HG03097 (cell line): ENCODE measurements around the gene PCDHA12.
"Not testable (repeated sequence)": the region's sequence is repeated elsewhere in the genome, so short reads cannot be mapped to it uniquely, and the experiment has no call there.

Source experiments
- ATAC-seq: cut with Tn5 transposase; IDR thresholded peaks from one replicate; pipeline ENCODE4 v1.9.1; 2021; ENCODE audit not compliant: unreplicated experiment, low FRiP score

PCDHA12 gene

GRCh38 chr5:140875085-140876065 is at the start of gene PCDHA12:
Gene PCDHA12, plus strand, starts transcription at chr5:140875308. Its CDS starts 165 bp downstream, at chr5:140875473.
- no peak for ATAC-seq

DNA sequence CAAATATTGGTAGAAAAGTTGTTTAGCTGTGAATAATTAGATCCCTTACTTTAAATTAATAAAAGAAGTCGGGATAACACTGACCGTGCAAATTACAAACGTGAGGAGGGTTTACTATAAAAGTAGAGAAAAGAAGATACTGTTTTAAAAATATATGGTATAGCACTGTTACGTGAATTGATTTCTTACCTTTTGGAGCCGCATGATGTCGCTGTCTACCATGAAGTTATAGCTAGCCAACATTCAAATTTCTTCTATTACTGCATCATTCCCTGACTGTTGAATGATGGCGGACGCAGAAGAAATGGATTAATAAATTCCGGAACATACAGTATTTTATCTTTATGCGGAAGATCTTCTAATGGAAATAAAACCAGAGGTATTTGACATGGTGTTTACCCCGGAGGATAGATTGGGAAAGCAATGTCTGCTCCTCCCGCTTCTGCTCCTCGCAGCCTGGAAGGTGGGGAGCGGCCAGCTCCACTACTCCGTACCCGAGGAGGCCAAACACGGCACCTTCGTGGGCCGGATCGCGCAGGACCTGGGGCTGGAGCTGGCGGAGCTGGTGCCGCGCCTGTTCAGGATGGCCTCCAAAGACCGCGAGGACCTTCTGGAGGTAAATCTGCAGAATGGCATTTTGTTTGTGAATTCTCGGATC is 47.3 kb upstream of the PCDHA12 start, which contains the start of gene PCDHA6:
TSS of gene PCDHA6 (plus strand) at position 257 of the 658 bp plus-strand sequence. CDS start at position 389, 132 bp downstream.
- ATAC-seq = no peak

- no peak for ATAC-seq
Measured at GRCh38 chr5:140828362-140828737, 46.8 kb upstream of the PCDHA12 start.

DNA sequence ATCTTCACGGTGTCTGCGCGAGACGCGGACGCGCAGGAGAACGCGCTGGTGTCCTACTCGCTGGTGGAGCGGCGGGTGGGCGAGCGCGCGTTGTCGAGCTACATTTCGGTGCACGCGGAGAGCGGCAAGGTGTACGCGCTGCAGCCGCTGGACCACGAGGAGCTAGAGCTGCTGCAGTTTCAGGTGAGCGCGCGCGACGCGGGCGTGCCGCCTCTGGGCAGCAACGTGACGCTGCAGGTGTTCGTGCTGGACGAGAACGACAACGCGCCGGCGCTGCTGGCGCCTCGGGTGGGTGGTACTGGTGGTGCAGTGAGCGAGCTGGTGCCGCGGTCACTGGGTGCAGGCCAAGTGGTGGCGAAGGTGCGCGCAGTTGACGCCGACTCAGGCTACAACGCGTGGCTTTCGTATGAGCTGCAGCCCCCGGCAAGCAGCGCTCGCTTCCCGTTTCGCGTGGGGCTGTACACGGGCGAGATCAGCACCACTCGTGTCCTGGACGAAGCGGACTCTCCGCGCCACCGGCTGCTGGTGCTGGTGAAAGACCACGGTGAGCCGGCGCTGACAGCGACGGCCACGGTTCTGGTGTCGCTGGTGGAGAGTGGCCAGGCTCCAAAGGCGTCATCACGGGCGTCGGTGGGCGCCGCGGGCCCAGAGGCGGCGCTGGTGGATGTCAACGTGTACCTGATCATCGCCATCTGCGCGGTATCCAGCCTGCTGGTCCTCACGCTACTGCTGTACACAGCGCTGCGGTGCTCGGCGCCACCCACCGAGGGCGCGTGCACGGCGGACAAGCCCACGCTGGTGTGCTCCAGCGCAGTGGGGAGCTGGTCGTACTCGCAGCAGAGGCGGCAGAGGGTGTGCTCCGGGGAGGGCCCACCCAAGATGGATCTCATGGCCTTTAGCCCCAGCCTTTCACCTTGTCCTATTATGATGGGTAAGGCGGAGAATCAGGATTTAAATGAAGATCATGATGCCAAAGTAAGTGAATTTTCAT is 45.3 kb upstream of the PCDHA12 start:
- not testable (repeated sequence) for ATAC-seq

DNA sequence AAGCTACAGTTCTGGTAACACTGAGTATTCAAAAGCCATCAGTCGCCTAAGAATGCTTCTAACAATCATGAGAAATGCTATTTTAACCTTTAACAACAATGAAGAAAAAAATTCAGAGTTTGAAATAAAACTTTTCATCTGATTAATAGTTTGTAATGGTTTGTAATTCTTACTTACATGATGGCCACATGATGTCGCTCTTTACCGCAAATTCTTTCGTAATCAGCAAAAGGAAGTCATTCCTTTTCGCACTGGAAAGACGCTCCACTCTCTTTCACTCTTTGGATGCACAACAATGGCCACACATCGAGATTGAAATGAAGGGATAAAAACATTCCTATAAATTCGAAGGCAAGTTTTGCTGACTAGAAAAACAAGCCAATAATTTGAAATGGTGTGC is 41.1 kb upstream of the PCDHA12 start, which contains the start of gene PCDHA7:
TSS of gene PCDHA7 (plus strand) at position 277 of the 400 bp plus-strand sequence. CDS start at position 392, 115 bp downstream.
- ATAC-seq = no peak

DNA sequence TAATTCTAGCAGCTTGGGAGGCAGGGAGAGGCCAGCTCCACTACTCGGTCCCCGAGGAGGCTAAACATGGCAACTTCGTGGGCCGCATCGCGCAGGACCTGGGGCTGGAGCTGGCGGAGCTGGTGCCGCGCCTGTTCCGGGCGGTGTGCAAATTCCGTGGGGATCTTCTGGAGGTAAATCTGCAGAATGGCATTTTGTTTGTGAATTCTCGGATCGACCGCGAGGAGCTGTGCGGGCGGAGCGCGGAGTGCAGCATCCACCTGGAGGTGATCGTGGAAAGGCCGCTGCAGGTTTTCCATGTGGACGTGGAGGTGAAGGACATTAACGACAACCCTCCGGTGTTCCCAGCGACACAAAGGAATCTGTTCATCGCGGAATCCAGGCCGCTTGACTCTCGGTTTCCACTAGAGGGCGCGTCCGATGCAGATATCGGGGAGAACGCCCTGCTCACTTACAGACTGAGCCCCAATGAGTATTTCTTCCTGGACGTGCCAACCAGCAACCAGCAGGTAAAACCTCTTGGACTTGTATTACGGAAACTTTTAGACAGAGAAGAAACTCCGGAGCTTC is 40.6 kb upstream of the PCDHA12 start:
- not testable (repeated sequence) for ATAC-seq

DNA sequence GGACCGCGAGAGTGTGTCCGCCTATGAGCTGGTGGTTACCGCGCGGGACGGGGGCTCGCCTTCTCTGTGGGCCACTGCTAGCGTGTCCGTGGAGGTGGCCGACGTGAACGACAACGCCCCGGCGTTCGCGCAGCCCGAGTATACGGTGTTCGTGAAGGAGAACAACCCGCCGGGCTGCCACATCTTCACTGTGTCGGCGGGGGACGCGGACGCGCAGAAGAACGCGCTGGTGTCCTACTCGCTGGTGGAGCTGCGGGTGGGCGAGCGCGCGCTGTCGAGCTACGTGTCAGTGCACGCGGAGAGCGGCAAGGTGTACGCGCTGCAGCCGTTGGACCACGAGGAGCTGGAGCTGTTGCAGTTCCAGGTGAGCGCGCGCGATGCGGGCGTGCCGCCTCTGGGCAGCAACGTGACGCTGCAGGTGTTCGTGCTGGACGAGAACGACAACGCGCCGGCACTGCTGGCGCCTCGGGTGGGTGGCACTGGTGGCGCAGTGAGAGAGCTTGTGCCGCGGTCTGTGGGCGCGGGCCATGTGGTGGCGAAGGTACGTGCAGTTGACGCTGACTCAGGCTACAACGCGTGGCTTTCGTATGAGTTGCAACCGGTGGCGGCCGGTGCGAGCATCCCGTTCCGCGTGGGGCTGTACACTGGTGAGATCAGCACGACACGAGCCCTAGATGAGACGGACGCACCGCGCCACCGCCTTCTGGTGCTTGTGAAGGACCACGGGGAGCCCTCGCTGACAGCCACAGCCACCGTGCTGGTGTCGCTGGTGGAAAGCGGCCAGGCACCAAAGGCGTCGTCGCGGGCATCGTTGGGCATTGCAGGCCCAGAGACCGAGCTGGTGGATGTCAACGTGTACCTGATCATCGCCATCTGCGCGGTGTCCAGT is 39.2 kb upstream of the PCDHA12 start:
- no peak for ATAC-seq

DNA sequence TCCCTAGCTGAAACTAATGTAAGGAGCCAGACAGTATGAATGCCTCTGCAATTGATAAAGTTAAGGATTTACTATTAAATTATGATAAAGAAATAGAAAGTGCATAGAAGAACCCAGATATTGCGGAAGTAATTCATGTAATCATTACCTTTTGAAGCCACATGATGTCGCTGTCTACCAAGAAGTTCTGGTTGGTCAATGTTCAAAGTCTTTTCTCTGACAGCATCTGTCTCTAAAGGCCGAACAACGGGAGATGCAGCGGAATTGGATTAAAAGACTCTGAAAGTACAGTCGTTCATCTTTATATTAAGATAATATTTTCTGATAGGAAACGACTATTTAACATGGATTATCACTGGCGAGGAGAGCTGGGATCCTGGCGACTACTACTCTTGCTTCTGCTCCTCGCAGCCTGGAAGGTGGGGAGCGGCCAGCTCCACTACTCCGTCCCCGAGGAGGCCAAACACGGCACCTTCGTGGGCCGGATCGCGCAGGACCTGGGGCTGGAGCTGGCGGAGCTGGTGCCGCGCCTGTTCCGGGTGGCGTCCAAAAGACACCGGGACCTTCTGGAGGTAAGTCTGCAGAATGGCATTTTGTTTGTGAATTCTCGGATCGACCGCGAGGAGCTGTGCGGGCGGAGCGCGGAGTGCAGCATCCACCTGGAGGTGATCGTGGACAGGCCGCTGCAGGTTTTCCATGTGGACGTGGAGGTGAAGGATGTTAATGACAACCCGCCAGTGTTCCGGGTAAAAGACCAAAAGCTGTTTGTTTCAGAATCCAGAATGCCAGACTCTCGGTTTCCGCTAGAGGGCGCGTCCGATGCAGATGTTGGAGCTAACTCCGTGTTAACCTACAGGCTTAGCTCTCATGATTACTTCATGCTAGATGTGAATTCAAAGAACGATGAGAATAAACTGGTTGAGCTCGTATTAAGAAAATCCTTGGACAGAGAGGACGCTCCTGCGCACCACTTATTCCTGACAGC is 33.8 kb upstream of the PCDHA12 start, which contains the start of gene PCDHA8:
TSS of gene PCDHA8 (plus strand) at position 210 of the 985 bp plus-strand sequence. CDS start at position 345, 135 bp downstream.
- no peak for ATAC-seq

DNA sequence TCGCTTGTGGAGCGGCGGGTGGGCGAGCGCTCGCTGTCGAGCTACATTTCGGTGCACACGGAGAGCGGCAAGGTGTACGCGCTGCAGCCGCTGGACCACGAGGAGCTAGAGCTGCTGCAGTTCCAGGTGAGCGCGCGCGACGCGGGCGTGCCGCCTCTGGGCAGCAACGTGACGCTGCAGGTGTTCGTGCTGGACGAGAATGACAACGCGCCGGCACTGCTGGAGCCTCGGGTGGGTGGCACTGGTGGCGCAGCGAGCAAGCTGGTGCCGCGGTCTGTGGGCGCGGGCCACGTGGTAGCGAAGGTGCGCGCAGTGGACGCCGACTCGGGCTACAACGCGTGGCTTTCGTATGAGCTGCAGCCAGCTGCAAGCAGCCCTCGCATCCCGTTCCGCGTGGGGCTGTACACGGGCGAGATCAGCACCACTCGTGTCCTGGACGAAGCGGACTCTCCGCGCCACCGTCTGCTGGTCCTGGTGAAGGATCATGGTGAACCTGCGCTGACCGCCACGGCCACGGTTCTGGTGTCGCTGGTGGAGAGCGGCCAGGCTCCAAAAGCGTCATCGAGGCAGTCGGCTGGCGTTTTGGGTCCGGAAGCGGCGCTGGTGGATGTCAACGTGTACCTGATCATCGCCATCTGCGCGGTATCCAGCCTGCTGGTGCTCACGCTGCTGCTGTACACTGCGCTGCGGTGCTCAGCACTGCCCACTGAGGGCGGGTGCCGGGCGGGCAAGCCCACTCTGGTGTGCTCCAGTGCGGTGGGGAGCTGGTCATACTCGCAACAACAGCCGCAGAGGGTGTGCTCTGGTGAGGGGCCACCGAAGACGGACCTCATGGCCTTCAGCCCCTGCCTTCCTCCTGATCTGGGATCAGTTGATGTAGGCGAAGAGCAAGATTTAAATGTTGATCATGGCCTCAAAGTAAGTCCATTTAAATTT is 32.0 kb upstream of the PCDHA12 start:
- ATAC-seq = no peak

- not testable (repeated sequence) for ATAC-seq
Measured at GRCh38 chr5:140848139-140849102, 26.7 kb upstream of the PCDHA12 start, which contains the start of gene PCDHA9. Gene PCDHA9, plus strand, starts transcription at chr5:140848382. Its CDS starts 114 bp downstream, at chr5:140848496.

DNA sequence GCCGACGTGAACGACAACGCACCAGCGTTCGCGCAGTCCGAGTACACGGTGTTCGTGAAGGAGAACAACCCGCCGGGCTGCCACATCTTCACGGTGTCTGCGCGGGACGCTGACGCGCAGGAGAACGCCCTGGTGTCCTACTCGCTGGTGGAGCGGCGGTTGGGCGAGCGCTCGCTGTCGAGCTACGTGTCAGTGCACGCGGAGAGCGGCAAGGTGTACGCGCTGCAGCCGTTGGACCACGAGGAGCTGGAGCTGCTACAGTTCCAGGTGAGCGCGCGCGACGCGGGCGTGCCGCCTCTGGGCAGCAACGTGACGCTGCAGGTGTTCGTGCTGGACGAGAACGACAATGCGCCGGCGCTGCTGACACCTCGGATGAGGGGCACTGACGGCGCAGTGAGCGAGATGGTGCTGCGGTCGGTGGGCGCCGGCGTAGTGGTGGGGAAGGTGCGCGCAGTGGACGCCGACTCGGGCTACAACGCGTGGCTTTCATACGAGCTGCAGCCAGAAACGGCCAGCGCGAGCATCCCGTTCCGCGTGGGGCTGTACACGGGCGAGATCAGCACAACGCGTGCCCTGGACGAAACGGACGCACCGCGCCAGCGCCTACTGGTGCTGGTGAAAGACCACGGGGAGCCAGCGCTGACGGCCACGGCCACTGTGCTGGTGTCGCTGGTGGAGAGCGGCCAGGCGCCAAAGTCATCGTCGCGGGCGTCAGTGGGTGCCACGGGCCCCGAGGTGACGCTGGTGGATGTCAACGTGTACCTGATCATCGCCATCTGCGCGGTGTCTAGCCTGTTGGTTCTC is 25.1 kb upstream of the PCDHA12 start:
- not testable (repeated sequence) for ATAC-seq

- no peak for ATAC-seq
Measured at GRCh38 chr5:140855772-140856674, 19.1 kb upstream of the PCDHA12 start, which contains the start of gene PCDHA10. Gene PCDHA10, plus strand, starts transcription at chr5:140855897. Its CDS starts 152 bp downstream, at chr5:140856049.
